HepG2 (cell line): ENCODE data around the gene LYSMD1. TPM values are rescaled to one million over a fixed set of nuclear protein-coding genes. Genes with fewer than 3 reads are reported as not detected.

ENCODE experiments used
- ATAC-seq: fragments of 200-7000 bp; cut with Tn5 transposase; 3 replicates; pipeline ENCODE4 v1.9.1; 2020; ENCODE audit warnings: mild to moderate bottlenecking, moderate library complexity
- BruUV-seq: library from RNA; stranded (reverse); fragments of 400-500 nt; replicated peaks from 2 replicates; lab custom pipeline; 2021; lab: Mats Ljungman, UMichigan
- CTCF ChIA-PET: fragments of 300-600 bp; formaldehyde crosslinking; extraction: SDS; loops from one replicate; lab custom pipeline; 2021; ENCODE audit warnings: low total read pairs, inconsistent platforms, low intra/inter-chr PET ratio; lab: Yijun Ruan, JAX
- POLR2A ChIA-PET: fragments of 350-600 bp; sonication (Branson Sonifier 250); formaldehyde crosslinking; loops from one replicate; lab custom pipeline; 2020; ENCODE audit warnings: antibody characterized with exemption, inconsistent platforms; lab: Yijun Ruan, JAX
- DNase-seq: peaks from one replicate; pipeline ENCODE4 v3.0.0-alpha.2; 2015; ENCODE audit warnings: low spot score
- FAIRE-seq: peaks from 3 replicates; lab custom pipeline; 2011; peaks lifted over from hg19 to GRCh38; lab: Jason Lieb, UNC
- H2AFZ ChIP-seq: one replicate; pipeline ENCODE4 v1.6.1; 2011; ENCODE audit warnings: low read length, inconsistent platforms
- H3K27ac ChIP-seq: fragments of 300-600 bp; 3 replicates; pipeline ENCODE4 v1.8.0; 2011; ENCODE audit warnings: mixed run types, mild to moderate bottlenecking, mixed read lengths, low read length, inconsistent platforms; ENCODE audit not compliant: insufficient read depth; ENCODE audit errors: extremely low read length
- H3K27me3 ChIP-seq, 2 experiments: fragments of 200-600 bp in 1 of 2; 2 replicates in 1 of 2; 3 replicates in 1 of 2; pipeline versions ENCODE4 v1.6.0 to v1.8.0; 2011; ENCODE audit warnings: low read length in 2 of 2, mild to moderate bottlenecking in 2 of 2, moderate library complexity in 2 of 2, inconsistent platforms in 1 of 2; ENCODE audit not compliant: insufficient read depth in 2 of 2, control insufficient read depth in 1 of 2
- H3K36me3 ChIP-seq, 2 experiments: fragments of 200-600 bp in 1 of 2; replicated peaks in 1 of 2; 2 replicates in 1 of 2; 3 replicates in 1 of 2; pipeline versions ENCODE4 v1.5.1 to v1.8.0; 2011; ENCODE audit warnings: low read length in 2 of 2, inconsistent platforms in 1 of 2; ENCODE audit not compliant: insufficient read depth in 2 of 2, control insufficient read depth in 1 of 2
- H3K4me1 ChIP-seq: 2 replicates; pipeline ENCODE4 v1.5.1; 2012; ENCODE audit warnings: low read length, inconsistent platforms; ENCODE audit not compliant: insufficient read depth
- H3K4me2 ChIP-seq: 2 replicates; pipeline ENCODE4 v1.6.0; 2011; ENCODE audit warnings: low read depth, low read length, inconsistent platforms
- H3K4me3 ChIP-seq, 3 experiments: fragments of 200-600 bp in 1 of 3; sonication (generic), shearing (Covaris generic) in 1 of 3; replicated peaks in 1 of 3; 2 replicates each; pipeline ENCODE4 v1.5.1; 2011 to 2016; ENCODE audit warnings: low read length in 3 of 3, inconsistent platforms in 2 of 3, low read depth in 2 of 3, mild to moderate bottlenecking in 2 of 3, control low read depth in 1 of 3, mixed read lengths in 1 of 3; ENCODE audit not compliant: insufficient read depth in 1 of 3
- H3K79me2 ChIP-seq: one replicate; pipeline ENCODE4 v1.6.1; 2011; ENCODE audit warnings: low read length, inconsistent platforms; ENCODE audit not compliant: insufficient read depth
- H3K9ac ChIP-seq: 2 replicates; pipeline ENCODE4 v1.6.0; 2011; ENCODE audit warnings: mild to moderate bottlenecking, low read depth, low read length, inconsistent platforms; ENCODE audit not compliant: insufficient read depth
- H3K9me3 ChIP-seq: 2 replicates; pipeline ENCODE4 v1.5.1; 2012; ENCODE audit warnings: mild to moderate bottlenecking, low read length
- H4K20me1 ChIP-seq: 2 replicates; pipeline ENCODE4 v1.6.0; 2011; ENCODE audit warnings: inconsistent platforms, mild to moderate bottlenecking, low read length, moderate library complexity; ENCODE audit not compliant: insufficient read depth
- BRCA1 ChIP-seq: sonication (generic); formaldehyde crosslinking; IDR thresholded peaks from 2 replicates; pipeline ENCODE4 v1.4.0; 2020; ENCODE audit warnings: missing genetic modification reagents
- CBX5 ChIP-seq: sonication (generic); formaldehyde crosslinking; IDR thresholded peaks from 2 replicates; pipeline ENCODE4 v1.4.0; 2020; ENCODE audit warnings: missing genetic modification reagents, borderline replicate concordance
- CEBPB ChIP-seq: IDR thresholded peaks from 2 replicates; pipeline ENCODE4 v1.6.1; 2011; ENCODE audit warnings: low read depth, low read length, improper control_type of control experiment, borderline replicate concordance
- FOSL2 ChIP-seq: sonication (generic); formaldehyde crosslinking; IDR thresholded peaks from 2 replicates; pipeline ENCODE4 v1.4.0; 2020; ENCODE audit warnings: missing genetic modification reagents
- POLR2G ChIP-seq: fragments of 200-400 bp; formaldehyde crosslinking; IDR thresholded peaks from 2 replicates; pipeline ENCODE4 v1.6.1; 2018; ENCODE audit warnings: mild to moderate bottlenecking, low read depth, low read length, moderate library complexity
- WGBS: methylation state at CpG from one replicate; pipeline ENCODE4 v1.1.6; 2017; ENCODE audit warnings: low lambda C conversion rate; 5-methylcytosine and 5-hydroxymethylcytosine counted together
- in situ Hi-C: cut with HindIII; loops from 2 replicates; pipeline ENCODE4 v1.10.0; 2017; ENCODE audit warnings: low pct_unique_long_range_greater_than_20kb; ENCODE audit not compliant: extremely low pct_ligation_motif_present
- intact Hi-C: fragments of 100-400 bp; cut with micrococcal nuclease; formaldehyde crosslinking; loops from one replicate; pipeline ENCODE4 v1.10.0; 2022; ENCODE audit not compliant: unreplicated experiment
- polyA plus RNA-seq, 8 experiments: library from polyadenylated mRNA; depleted of rRNA in 3 of 8; stranded (reverse) in 7 of 8; unstranded in 1 of 8; fragments of >200 nt; fragmentation: Illumina TruSeq in 4 of 8; extraction: Trizol in 4 of 8; gene quantifications; 2 replicates each; pipeline versions ENCODE4 v1.2.1 to v1.2.3, GENCODE V29; 2011 to 2016; ENCODE audit warnings: low read depth in 4 of 8, missing spikeins in 1 of 8, mixed read lengths in 1 of 8; ENCODE audit not compliant: insufficient read depth in 1 of 8
- total RNA-seq, 5 experiments: library from RNA; depleted of rRNA; stranded (reverse); fragments of >200 nt; fragmentation: Illumina TruSeq; extraction: Trizol; gene quantifications; 2 replicates each; pipeline ENCODE4 v1.2.3, GENCODE V29; 2016; ENCODE audit warnings: low read depth in 1 of 5
- TF ChIP-seq, protein P1 (sequence below): sonication (generic); formaldehyde crosslinking; IDR thresholded peaks from 2 replicates; pipeline ENCODE4 v1.4.0; 2020; ENCODE audit warnings: missing genetic modification reagents
- TF ChIP-seq, protein P2 (sequence below): IDR thresholded peaks from 2 replicates; pipeline ENCODE4 v1.4.0; 2020; ENCODE audit warnings: mild to moderate bottlenecking, missing genetic modification reagents
- TF ChIP-seq, protein P3 (sequence below): IDR thresholded peaks from 2 replicates; pipeline ENCODE4 v1.6.1; 2016
- TF ChIP-seq, protein P4 (sequence below): sonication (generic); formaldehyde crosslinking; IDR thresholded peaks from 2 replicates; pipeline ENCODE4 v1.4.0; 2020; ENCODE audit warnings: missing genetic modification reagents

Gene LYSMD1
- total and polyA plus RNA-seq, 2 of the 13 experiments (the other 11 are each of a cell fraction or from before 2014, with no cell fraction given): 3.8 to 4.8 TPM

DNA sequence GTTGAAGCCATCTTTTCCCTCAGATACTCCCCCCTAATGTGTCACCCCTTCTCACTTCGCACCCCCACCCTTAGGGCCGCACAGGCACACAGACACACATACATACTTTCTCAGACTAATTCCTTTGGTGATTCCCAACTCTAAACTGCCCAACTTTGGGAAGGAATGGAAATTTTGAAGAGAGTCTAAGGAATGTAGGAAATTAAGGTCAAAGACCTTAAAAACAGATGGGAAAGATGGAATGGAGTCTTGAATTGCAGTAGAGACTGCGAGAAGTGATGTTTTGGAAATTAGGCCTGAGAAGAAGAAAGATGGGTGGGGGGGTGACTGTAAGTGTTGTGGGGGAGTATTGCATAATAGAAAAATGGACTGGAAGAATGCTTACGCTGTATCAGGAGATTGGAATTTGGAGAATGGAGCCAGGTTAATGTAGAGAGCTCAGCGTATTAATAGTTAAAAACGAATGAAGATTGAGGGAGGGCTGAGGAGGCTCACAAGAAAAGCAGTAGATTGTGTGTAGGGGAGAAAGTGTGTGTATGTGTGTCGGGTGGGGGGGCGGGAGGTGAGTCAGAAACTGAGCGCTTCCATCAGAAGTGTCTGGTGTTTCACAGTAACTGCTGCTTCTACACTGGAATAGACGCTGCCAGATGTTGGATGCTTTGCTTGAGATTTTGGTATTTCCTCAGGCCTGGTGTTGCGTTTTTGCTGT is 34.3 kb upstream of the LYSMD1 start:
- ATAC-seq (no peak), FAIRE-seq (no peak), DNase-seq (peak; percentile 31)
- peaks cover 60% of the 10 kb centered on the region for H3K79me2 ChIP-seq
- H3K9ac ChIP-seq: peak overlapping the region; percentile 89
- no TSS peak for BruUV-seq
- peaks cover 3 to 14% of the 10 kb centered on the region in 2 experiments; a peak in 4 of 5 replicates for H3K36me3 ChIP-seq
- in situ Hi-C loops: no loop called here
- 11% methylated on average over 11 of the region's 11 CpGs for WGBS
- no peaks in the 10 kb centered on the region for H3K9me3 ChIP-seq
- H3K27me3 ChIP-seq: no peaks in the 10 kb centered on the region; a peak in 1 of 5 replicates
- no peak overlapping the region for H2AFZ ChIP-seq
- POLR2A ChIA-PET: interaction anchor here (0.6 to 4.0 kb wide), 4 partner anchors 10 to 55 kb away, joined by 4 to 12 read pairs (median 6); partner anchors contain the start of genes PSMD4 and VPS72
- H3K27ac ChIP-seq: peak overlapping the region; percentile 93
- peak overlapping the region; percentile 87 to 95 (median 94) for H3K4me3 ChIP-seq
- H3K4me1 ChIP-seq: peaks cover 30% of the 10 kb centered on the region
- intact Hi-C loops: loop anchor here (5.0 kb wide), 1 partner anchor 147 kb away; the partner anchor contains the start of gene RFX5
- CTCF ChIA-PET: no interaction called here
- peak overlapping the region; percentile 87 for H3K4me2 ChIP-seq
- H4K20me1 ChIP-seq: peaks cover 22% of the 10 kb centered on the region
- TF ChIP-seq, protein P1, sequence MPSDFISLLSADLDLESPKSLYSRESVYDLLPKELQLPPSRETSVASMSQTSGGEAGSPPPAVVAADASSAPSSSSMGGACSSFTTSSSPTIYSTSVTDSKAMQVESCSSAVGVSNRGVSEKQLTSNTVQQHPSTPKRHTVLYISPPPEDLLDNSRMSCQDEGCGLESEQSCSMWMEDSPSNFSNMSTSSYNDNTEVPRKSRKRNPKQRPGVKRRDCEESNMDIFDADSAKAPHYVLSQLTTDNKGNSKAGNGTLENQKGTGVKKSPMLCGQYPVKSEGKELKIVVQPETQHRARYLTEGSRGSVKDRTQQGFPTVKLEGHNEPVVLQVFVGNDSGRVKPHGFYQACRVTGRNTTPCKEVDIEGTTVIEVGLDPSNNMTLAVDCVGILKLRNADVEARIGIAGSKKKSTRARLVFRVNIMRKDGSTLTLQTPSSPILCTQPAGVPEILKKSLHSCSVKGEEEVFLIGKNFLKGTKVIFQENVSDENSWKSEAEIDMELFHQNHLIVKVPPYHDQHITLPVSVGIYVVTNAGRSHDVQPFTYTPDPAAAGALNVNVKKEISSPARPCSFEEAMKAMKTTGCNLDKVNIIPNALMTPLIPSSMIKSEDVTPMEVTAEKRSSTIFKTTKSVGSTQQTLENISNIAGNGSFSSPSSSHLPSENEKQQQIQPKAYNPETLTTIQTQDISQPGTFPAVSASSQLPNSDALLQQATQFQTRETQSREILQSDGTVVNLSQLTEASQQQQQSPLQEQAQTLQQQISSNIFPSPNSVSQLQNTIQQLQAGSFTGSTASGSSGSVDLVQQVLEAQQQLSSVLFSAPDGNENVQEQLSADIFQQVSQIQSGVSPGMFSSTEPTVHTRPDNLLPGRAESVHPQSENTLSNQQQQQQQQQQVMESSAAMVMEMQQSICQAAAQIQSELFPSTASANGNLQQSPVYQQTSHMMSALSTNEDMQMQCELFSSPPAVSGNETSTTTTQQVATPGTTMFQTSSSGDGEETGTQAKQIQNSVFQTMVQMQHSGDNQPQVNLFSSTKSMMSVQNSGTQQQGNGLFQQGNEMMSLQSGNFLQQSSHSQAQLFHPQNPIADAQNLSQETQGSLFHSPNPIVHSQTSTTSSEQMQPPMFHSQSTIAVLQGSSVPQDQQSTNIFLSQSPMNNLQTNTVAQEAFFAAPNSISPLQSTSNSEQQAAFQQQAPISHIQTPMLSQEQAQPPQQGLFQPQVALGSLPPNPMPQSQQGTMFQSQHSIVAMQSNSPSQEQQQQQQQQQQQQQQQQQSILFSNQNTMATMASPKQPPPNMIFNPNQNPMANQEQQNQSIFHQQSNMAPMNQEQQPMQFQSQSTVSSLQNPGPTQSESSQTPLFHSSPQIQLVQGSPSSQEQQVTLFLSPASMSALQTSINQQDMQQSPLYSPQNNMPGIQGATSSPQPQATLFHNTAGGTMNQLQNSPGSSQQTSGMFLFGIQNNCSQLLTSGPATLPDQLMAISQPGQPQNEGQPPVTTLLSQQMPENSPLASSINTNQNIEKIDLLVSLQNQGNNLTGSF (CRISPR knock-in tag): no peak
- TF ChIP-seq, protein P2, sequence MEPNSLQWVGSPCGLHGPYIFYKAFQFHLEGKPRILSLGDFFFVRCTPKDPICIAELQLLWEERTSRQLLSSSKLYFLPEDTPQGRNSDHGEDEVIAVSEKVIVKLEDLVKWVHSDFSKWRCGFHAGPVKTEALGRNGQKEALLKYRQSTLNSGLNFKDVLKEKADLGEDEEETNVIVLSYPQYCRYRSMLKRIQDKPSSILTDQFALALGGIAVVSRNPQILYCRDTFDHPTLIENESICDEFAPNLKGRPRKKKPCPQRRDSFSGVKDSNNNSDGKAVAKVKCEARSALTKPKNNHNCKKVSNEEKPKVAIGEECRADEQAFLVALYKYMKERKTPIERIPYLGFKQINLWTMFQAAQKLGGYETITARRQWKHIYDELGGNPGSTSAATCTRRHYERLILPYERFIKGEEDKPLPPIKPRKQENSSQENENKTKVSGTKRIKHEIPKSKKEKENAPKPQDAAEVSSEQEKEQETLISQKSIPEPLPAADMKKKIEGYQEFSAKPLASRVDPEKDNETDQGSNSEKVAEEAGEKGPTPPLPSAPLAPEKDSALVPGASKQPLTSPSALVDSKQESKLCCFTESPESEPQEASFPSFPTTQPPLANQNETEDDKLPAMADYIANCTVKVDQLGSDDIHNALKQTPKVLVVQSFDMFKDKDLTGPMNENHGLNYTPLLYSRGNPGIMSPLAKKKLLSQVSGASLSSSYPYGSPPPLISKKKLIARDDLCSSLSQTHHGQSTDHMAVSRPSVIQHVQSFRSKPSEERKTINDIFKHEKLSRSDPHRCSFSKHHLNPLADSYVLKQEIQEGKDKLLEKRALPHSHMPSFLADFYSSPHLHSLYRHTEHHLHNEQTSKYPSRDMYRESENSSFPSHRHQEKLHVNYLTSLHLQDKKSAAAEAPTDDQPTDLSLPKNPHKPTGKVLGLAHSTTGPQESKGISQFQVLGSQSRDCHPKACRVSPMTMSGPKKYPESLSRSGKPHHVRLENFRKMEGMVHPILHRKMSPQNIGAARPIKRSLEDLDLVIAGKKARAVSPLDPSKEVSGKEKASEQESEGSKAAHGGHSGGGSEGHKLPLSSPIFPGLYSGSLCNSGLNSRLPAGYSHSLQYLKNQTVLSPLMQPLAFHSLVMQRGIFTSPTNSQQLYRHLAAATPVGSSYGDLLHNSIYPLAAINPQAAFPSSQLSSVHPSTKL: 0 out of 2 replicates have a peak, but pooled peaks have one; percentile 13
- TF ChIP-seq BRCA1: no peak
- no peak for TF ChIP-seq POLR2G
- no peak for TF ChIP-seq CBX5
- TF ChIP-seq, protein P3, sequence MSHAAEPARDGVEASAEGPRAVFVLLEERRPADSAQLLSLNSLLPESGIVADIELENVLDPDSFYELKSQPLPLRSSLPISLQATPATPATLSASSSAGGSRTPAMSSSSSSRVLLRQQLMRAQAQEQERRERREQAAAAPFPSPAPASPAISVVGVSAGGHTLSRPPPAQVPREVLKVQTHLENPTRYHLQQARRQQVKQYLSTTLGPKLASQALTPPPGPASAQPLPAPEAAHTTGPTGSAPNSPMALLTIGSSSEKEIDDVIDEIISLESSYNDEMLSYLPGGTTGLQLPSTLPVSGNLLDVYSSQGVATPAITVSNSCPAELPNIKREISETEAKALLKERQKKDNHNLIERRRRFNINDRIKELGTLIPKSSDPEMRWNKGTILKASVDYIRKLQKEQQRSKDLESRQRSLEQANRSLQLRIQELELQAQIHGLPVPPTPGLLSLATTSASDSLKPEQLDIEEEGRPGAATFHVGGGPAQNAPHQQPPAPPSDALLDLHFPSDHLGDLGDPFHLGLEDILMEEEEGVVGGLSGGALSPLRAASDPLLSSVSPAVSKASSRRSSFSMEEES: no peak
- TF ChIP-seq CEBPB: peak; percentile 73; the same call in 1 of the 2 replicates
- TF ChIP-seq, protein P4, sequence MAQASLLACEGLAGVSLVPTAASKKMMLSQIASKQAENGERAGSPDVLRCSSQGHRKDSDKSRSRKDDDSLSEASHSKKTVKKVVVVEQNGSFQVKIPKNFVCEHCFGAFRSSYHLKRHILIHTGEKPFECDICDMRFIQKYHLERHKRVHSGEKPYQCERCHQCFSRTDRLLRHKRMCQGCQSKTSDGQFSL: 0 out of 2 replicates have a peak, but pooled peaks have one; percentile 22
- 0 out of 2 replicates have a peak, but pooled peaks have one; percentile 5 for TF ChIP-seq FOSL2
